Activated CD8-positive, alpha-beta memory T cell treated with anti-CD3 and anti-CD28 coated beads, Interleukin-2, amount 10 ng/mL, durations not matched to agents 7 days and 5 days (primary cell): ENCODE results near the gene CACNA1C. TPM values are rescaled to one million over a fixed set of nuclear protein-coding genes. Genes with fewer than 3 reads are reported as not detected.
"Not testable (repeated sequence)": the region's sequence is repeated elsewhere in the genome, so short reads cannot be mapped to it uniquely, and the experiment has no call there.

ENCODE experiments used
- ATAC-seq: fragments of 150-1000 bp; cut with Tn5 transposase; one replicate; pipeline ENCODE4 v1.10.0; 2021; ENCODE audit warnings: moderate library complexity
- CTCF ChIA-PET: fragments of 350-600 bp; sonication (Branson Sonifier 250); formaldehyde crosslinking; loops from one replicate; lab custom pipeline; 2021; ENCODE audit warnings: antibody characterized with exemption; lab: Charles Lee
- DNase-seq: peaks from one replicate; pipeline ENCODE4 v3.0.0-alpha.2; 2020
- H3K27ac Mint-ChIP-seq: one replicate; pipeline ENCODE4 v1.8.0; 2021; ENCODE audit warnings: mild to moderate bottlenecking, mixed read lengths
- H3K27me3 Mint-ChIP-seq: one replicate; pipeline ENCODE4 v1.8.0; 2021; ENCODE audit warnings: mixed read lengths
- H3K36me3 Mint-ChIP-seq: one replicate; pipeline ENCODE4 v1.8.0; 2021; ENCODE audit warnings: mild to moderate bottlenecking, mixed read lengths
- H3K4me1 Mint-ChIP-seq: one replicate; pipeline ENCODE4 v1.8.0; 2021; ENCODE audit warnings: mixed read lengths
- H3K4me3 Mint-ChIP-seq: one replicate; pipeline ENCODE4 v1.8.0; 2021; ENCODE audit warnings: mild to moderate bottlenecking, moderate library complexity, mixed read lengths
- H3K9me3 Mint-ChIP-seq: one replicate; pipeline ENCODE4 v1.8.0; 2022; ENCODE audit warnings: low read depth, mixed read lengths
- total RNA-seq, 2 experiments: library from RNA; stranded (reverse); gene quantifications; one replicate each; pipeline ENCODE4 v1.2.3, GENCODE V29; 2021

The CACNA1C gene
- total RNA-seq, 2 experiments from 2014 or later: 0.14 to 0.26 TPM

DNA sequence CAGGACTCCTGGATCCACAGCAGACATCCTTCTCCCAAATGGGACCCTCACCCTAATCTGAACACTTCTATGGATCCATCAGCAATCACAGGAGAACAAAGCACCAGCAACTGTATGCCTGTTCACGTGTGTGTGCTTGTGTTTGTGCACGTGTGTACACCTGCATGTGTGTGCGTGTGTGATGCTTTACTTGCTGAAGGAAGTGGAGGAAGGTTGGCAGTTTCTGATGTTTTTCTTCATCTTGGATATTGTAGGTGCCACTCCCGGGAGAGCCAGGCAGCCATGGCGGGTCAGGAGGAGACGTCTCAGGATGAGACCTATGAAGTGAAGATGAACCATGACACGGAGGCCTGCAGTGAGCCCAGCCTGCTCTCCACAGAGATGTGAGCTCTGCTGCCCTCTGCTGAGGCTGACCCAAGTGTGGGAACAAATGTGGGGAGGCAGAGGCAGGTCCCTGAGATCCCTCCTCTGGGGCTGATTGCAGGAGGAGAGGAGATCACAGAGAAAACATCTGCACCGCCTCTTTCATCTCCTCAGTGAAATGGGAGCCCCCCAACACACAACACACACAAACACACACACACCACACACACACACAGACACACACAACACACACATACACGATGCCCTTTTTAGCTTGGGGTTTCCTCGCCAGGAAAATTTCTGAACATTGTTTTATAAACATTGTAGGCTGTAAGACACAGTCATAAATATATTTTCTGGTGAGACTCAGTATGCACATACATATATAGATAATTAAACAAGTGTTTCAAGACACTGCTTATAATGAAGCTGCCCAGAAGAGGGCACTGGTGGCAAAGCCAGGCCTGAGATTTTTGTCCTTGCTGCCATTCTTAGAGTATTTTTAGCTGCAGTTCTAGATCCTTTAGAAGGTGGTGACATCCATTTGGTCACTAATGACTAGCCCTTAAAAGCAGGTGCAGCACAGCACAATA is 629.8 kb downstream of the CACNA1C start:
- ATAC-seq (peak; percentile 79), DNase-seq (peak; percentile 71)
- H3K4me1 Mint-ChIP-seq: peaks cover 2% of the 10 kb centered on the region
- no peaks in the 10 kb centered on the region for H3K27me3 Mint-ChIP-seq
- CTCF ChIA-PET: interaction anchor here (0.7 to 6.3 kb wide), 15 partner anchors 9 to 205 kb away, joined by 3 to 68 read pairs (median 4); partner anchors contain the start of genes FKBP4 and ITFG2
- H3K36me3 Mint-ChIP-seq: peaks cover 2% of the 10 kb centered on the region
- peak overlapping the region; percentile 7 for H3K4me3 Mint-ChIP-seq
- H3K9me3 Mint-ChIP-seq: peaks cover 3% of the 10 kb centered on the region
- peak overlapping the region; percentile 74 for H3K27ac Mint-ChIP-seq

GRCh38 chr12:2683283-2684025 is 630.7 kb downstream of the CACNA1C start:
- Mint-ChIP-seq H3K4me1 (peaks cover 2% of the 10 kb centered on the region), H3K9me3 (peaks cover 3% of the 10 kb centered on the region), H3K36me3 (peaks cover 2% of the 10 kb centered on the region), H3K4me3 (no peak overlapping the region), H3K27ac (no peak overlapping the region), H3K27me3 (no peaks in the 10 kb centered on the region)
- CTCF ChIA-PET: interaction anchor here (0.7 to 6.3 kb wide), 15 partner anchors 8 to 204 kb away, joined by 3 to 68 read pairs (median 4); partner anchors contain the start of genes FKBP4 and ITFG2
- DNase-seq (peak; percentile 38), ATAC-seq (no peak)

DNA sequence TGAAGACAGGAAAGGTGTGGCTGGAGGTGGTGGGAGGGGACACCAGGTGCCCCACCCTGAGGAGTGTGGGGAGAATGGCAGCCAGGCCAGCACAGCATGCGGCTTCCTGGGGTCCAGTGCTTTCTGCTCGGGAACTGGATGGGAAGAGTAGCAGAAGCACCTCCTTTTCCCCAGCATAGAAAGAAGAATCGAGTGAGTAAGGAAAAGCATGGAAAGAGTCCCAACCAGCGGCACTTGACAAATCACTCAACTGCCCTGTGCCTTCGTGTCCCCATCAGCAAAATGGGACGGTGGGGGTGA is 631.2 kb downstream of the CACNA1C start:
- not testable (repeated sequence) for H3K27ac Mint-ChIP-seq, ATAC-seq, H3K27me3 Mint-ChIP-seq, DNase-seq, H3K9me3 Mint-ChIP-seq, H3K4me3 Mint-ChIP-seq, H3K4me1 Mint-ChIP-seq, H3K36me3 Mint-ChIP-seq
- CTCF ChIA-PET: interaction anchor here (1.1 to 6.3 kb wide), 5 partner anchors 7 to 107 kb away, joined by 3 to 68 read pairs (median 5); no protein-coding TSS in a partner anchor

- H3K36me3 Mint-ChIP-seq, H3K4me3 Mint-ChIP-seq, H3K27ac Mint-ChIP-seq, H3K9me3 Mint-ChIP-seq, H3K27me3 Mint-ChIP-seq, ATAC-seq: not testable (repeated sequence)
- peak; percentile 40 for DNase-seq
- peaks cover 16% of the 10 kb centered on the region for H3K4me1 Mint-ChIP-seq
- CTCF ChIA-PET: interaction anchor here (6.3 kb wide), 1 partner anchor 100 kb away, joined by 68 read pairs; no protein-coding TSS in a partner anchor
These were observed 633.0 kb downstream of the CACNA1C start for GRCh38 chr12:2685620-2686279.

- no peaks in the 10 kb centered on the region for H3K27me3 Mint-ChIP-seq
- H3K9me3 Mint-ChIP-seq: peaks cover 3% of the 10 kb centered on the region
- peaks cover 21% of the 10 kb centered on the region for H3K4me1 Mint-ChIP-seq
- peak; percentile 36 for DNase-seq
- no peak overlapping the region for H3K27ac Mint-ChIP-seq
- peaks cover 2% of the 10 kb centered on the region for H3K36me3 Mint-ChIP-seq
- CTCF ChIA-PET: interaction anchor here (6.3 kb wide), 1 partner anchor 100 kb away, joined by 68 read pairs; no protein-coding TSS in a partner anchor
- ATAC-seq: no peak
- H3K4me3 Mint-ChIP-seq: no peak overlapping the region
These were observed 633.5 kb downstream of the CACNA1C start for GRCh38 chr12:2686280-2686646.

- Mint-ChIP-seq H3K4me3 (no peak overlapping the region), H3K36me3 (peaks cover 2% of the 10 kb centered on the region), H3K27ac (no peak overlapping the region), H3K27me3 (no peaks in the 10 kb centered on the region), H3K4me1 (peaks cover 24% of the 10 kb centered on the region), H3K9me3 (peaks cover 3% of the 10 kb centered on the region)
- CTCF ChIA-PET: interaction anchor here (6.3 kb wide), 1 partner anchor 99 kb away, joined by 68 read pairs; no protein-coding TSS in a partner anchor
- DNase-seq (no peak), ATAC-seq (no peak)
These were observed 634.3 kb downstream of the CACNA1C start for GRCh38 chr12:2687058-2687457.

DNA sequence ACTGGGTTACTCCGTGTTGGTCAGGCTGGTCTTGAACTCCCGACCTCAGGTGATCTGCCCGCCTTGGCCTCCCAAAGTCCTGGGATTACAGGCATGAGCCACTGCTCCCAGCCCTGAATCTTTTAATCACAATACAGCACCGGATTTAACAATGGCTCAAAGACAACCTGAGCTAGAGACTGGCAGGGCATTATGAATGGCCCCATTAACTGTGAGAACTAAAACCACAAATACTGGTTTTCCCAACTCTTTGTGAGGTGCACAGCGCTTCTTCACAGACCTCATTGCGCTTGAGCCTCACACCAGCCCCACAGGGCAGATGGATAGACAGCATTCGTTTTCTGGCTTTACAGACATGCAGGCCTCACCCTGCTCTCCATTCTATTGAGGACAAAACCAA is 634.9 kb downstream of the CACNA1C start:
- DNase-seq (no peak), ATAC-seq (no peak)
- CTCF ChIA-PET: interaction anchor here (6.3 kb wide), 1 partner anchor 98 kb away, joined by 68 read pairs; no protein-coding TSS in a partner anchor
- no peak overlapping the region for H3K27ac Mint-ChIP-seq
- peaks cover 1% of the 10 kb centered on the region for H3K9me3 Mint-ChIP-seq
- peaks cover 27% of the 10 kb centered on the region for H3K4me1 Mint-ChIP-seq
- H3K27me3 Mint-ChIP-seq: no peaks in the 10 kb centered on the region
- peaks cover 1% of the 10 kb centered on the region for H3K36me3 Mint-ChIP-seq
- H3K4me3 Mint-ChIP-seq: no peak overlapping the region

DNA sequence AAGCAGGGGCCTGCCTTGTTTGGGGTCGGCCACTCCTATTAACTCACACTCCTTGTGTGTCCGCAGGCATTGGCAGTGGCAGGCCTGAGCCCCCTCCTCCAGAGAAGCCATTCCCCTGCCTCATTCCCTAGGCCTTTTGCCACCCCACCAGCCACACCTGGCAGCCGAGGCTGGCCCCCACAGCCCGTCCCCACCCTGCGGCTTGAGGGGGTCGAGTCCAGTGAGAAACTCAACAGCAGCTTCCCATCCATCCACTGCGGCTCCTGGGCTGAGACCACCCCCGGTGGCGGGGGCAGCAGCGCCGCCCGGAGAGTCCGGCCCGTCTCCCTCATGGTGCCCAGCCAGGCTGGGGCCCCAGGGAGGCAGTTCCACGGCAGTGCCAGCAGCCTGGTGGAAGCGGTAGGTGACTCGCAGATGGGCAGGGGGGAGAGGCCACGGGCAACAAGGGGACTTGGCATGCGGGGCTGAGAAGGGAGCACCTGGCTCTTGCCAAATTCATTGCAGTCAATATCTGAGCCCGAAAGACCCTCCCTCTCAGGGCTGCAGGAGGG is 635.7 kb downstream of the CACNA1C start:
- Mint-ChIP-seq H3K9me3 (no peaks in the 10 kb centered on the region), H3K27ac (no peak overlapping the region), H3K27me3 (no peaks in the 10 kb centered on the region), H3K36me3 (no peaks in the 10 kb centered on the region), H3K4me1 (peaks cover 33% of the 10 kb centered on the region), H3K4me3 (no peak overlapping the region)
- ATAC-seq (no peak), DNase-seq (no peak)
- CTCF ChIA-PET: interaction anchor here (4.4 kb wide), 1 partner anchor 96 kb away, joined by 23 read pairs; no protein-coding TSS in a partner anchor

DNA sequence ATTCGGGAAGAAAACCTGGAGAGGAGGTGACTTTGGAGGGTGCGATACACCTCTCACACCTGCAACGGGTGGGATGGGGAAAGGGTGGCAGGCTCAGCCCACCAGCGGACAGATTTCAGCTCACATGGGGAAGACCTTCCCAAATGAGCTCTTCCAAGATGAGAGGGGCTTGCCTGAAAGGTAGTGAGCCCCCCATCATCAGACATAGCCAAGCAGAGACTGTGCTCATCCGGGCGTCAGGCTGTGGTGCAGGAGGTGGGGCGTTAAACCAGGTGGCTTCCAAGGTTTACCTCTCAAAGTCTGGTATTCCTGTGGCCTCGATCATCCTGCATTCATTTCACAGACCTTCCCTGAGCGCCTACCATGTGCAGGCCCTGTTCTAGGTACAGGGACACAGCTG is 636.6 kb downstream of the CACNA1C start:
- Mint-ChIP-seq H3K27ac (peak overlapping the region; percentile 16), H3K4me1 (peaks cover 36% of the 10 kb centered on the region), H3K4me3 (peak overlapping the region; percentile 24), H3K36me3 (no peaks in the 10 kb centered on the region), H3K27me3 (peaks cover 4% of the 10 kb centered on the region), H3K9me3 (no peaks in the 10 kb centered on the region)
- CTCF ChIA-PET: interaction anchor here (1.2 to 4.4 kb wide), 3 partner anchors 95 to 125 kb away, joined by 3 to 23 read pairs (median 3); no protein-coding TSS in a partner anchor
- ATAC-seq (no peak), DNase-seq (peak; percentile 25)

GRCh38 chr12:2689879-2690278 is 637.1 kb downstream of the CACNA1C start:
- H3K36me3 Mint-ChIP-seq: no peaks in the 10 kb centered on the region
- peak overlapping the region; percentile 16 for H3K27ac Mint-ChIP-seq
- H3K27me3 Mint-ChIP-seq: peaks cover 5% of the 10 kb centered on the region
- CTCF ChIA-PET: interaction anchor here (1.2 to 4.4 kb wide), 5 partner anchors 95 to 128 kb away, joined by 3 to 23 read pairs (median 3); no protein-coding TSS in a partner anchor
- DNase-seq (peak; percentile 35), ATAC-seq (no peak)
- no peaks in the 10 kb centered on the region for H3K9me3 Mint-ChIP-seq
- H3K4me3 Mint-ChIP-seq: peak overlapping the region; percentile 24
- peaks cover 36% of the 10 kb centered on the region for H3K4me1 Mint-ChIP-seq

DNA sequence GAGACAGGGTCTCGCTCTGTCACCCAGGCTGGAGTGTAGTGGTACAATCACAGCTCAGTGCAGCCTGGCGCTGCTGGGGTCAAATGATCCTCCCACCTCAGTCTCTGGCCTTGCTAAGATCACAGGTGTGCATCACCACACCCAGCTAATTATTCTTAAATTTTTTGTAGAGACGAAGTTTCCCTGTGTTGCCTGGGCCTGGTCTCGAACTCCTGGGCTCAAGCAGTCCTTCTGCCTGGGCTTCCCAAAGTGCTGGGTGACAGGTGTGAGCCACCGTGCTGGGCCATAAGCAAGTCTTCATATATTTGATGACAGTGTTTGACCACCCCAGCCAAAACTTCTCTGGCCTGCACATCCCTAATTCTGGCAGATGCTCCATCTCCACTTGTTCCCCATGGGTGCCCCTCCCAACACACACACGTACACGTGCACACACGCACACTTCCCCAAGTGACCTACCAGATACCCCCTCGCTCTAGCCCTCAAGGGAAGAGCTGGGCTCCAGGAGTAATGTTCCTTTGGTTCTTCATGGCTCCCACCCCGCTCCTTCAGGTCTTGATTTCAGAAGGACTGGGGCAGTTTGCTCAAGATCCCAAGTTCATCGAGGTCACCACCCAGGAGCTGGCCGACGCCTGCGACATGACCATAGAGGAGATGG is 637.7 kb downstream of the CACNA1C start:
- peak; percentile 39 for DNase-seq
- H3K4me3 Mint-ChIP-seq: peak overlapping the region; percentile 81
- H3K36me3 Mint-ChIP-seq: no peaks in the 10 kb centered on the region
- H3K27me3 Mint-ChIP-seq: peaks cover 8% of the 10 kb centered on the region
- H3K4me1 Mint-ChIP-seq: peaks cover 36% of the 10 kb centered on the region
- CTCF ChIA-PET: interaction anchor here (1.0 to 4.4 kb wide), 9 partner anchors 7 to 200 kb away, joined by 3 to 23 read pairs (median 5); partner anchors contain the start of gene TULP3
- no peak for ATAC-seq
- peak overlapping the region; percentile 87 for H3K27ac Mint-ChIP-seq
- H3K9me3 Mint-ChIP-seq: no peaks in the 10 kb centered on the region

DNA sequence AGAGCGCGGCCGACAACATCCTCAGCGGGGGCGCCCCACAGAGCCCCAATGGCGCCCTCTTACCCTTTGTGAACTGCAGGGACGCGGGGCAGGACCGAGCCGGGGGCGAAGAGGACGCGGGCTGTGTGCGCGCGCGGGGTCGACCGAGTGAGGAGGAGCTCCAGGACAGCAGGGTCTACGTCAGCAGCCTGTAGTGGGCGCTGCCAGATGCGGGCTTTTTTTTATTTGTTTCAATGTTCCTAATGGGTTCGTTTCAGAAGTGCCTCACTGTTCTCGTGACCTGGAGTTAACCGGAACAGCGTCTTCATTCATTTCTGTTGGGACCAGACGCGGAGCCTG is 638.2 kb downstream of the CACNA1C start:
- Mint-ChIP-seq H3K4me1 (peaks cover 36% of the 10 kb centered on the region), H3K27ac (peak overlapping the region; percentile 87), H3K9me3 (no peaks in the 10 kb centered on the region), H3K27me3 (peaks cover 12% of the 10 kb centered on the region), H3K36me3 (no peaks in the 10 kb centered on the region), H3K4me3 (peak overlapping the region; percentile 81)
- DNase-seq: peak; percentile 80
- CTCF ChIA-PET: interaction anchor here (0.9 to 4.4 kb wide), 11 partner anchors 8 to 200 kb away, joined by 3 to 23 read pairs (median 3); partner anchors contain the start of gene TULP3
- peak; percentile 73 for ATAC-seq
